Measurements from ENCODE around the gene MED27. TPM values are rescaled to one million over a fixed set of nuclear protein-coding genes. Genes with fewer than 3 reads are reported as not detected.

The MED27 gene
- total and polyA plus RNA-seq, 2 of the 8 experiments (the other 6 are each of a cell fraction or from before 2014, with no cell fraction given) = 29.9 to 56.5 TPM

GRCh38 chr9:132082188-132082587, 2.5 kb upstream of the MED27 start:
- Histone ChIP-seq H3K9me3 (ENCODE audit: insufficient read depth in 2 of 2, low read depth in 1 of 2, low read length in 1 of 2) (no peaks in the 10 kb centered on the region), H3K23me2 (ENCODE audit: low read depth, low read length) (peaks cover 6% of the 10 kb centered on the region; the same call in 1 of the 2 replicates), H2BK20ac (ENCODE audit: low read length) (no peak overlapping the region), H2BK120ac (replicated peaks; ENCODE audit: low read depth, low read length) (no peak overlapping the region), H3K23ac (ENCODE audit: insufficient read length) (no peak overlapping the region), H2BK15ac (ENCODE audit: low read length) (no peak overlapping the region), H3K4me1 (replicated peaks in 1 of 4; ENCODE audit: control insufficient read depth in 3 of 4, insufficient read depth in 4 of 4, low read length in 3 of 4) (peaks cover 0 to 3% (median 0%) of the 10 kb centered on the region in 4 experiments; a peak in 2 of 7 replicates), H3K79me1 (ENCODE audit: low read depth, low read length) (peaks cover 5% of the 10 kb centered on the region), H3K18ac (ENCODE audit: extremely low read depth, low read length) (no peak overlapping the region), H2BK12ac (ENCODE audit: low read depth, low read length) (no peak overlapping the region), H3K79me2 (ENCODE audit: control insufficient read depth in 1 of 2, insufficient read depth in 2 of 2, low read length in 2 of 2) (peaks cover 3 to 18% of the 10 kb centered on the region in 2 experiments; a peak in 3 of 4 replicates), H3K4me3 (ENCODE audit: extremely low read depth in 1 of 4, insufficient read depth in 2 of 4, low read depth in 3 of 4, low read length in 4 of 4) (no peak overlapping the region), H4K8ac (ENCODE audit: extremely low read depth, insufficient read depth, low read length) (no peak overlapping the region), H3K27me3 (replicated peaks in 1 of 4; ENCODE audit: control insufficient read depth in 3 of 4, extremely low read depth in 1 of 4, insufficient read depth in 3 of 4, low read length in 3 of 4) (0 out of 7 replicates have a peak, but pooled peaks cover 0 to 2% (median 0%) of the 10 kb centered on the region in 4 experiments), H3K27ac (ENCODE audit: low read depth, low read length) (no peak overlapping the region), H2AFZ (ENCODE audit: low read length) (no peak overlapping the region), H4K91ac (replicated peaks; ENCODE audit: insufficient read length, low read length) (no peak overlapping the region), H2AK5ac (ENCODE audit: low read depth, low read length) (no peak overlapping the region), H3K4ac (replicated peaks; ENCODE audit: insufficient read length, low read depth, low read length) (no peak overlapping the region), H4K5ac (ENCODE audit: insufficient read length, low read depth, low read length) (no peak overlapping the region), H3K9ac (replicated peaks in 1 of 4; ENCODE audit: extremely low read depth in 1 of 4, low read depth in 3 of 4, low read length in 3 of 4) (no peak overlapping the region), H3K36me3 (ENCODE audit: control insufficient read depth in 2 of 4, insufficient read depth in 4 of 4, low read length in 3 of 4) (peaks cover 0 to 1% (median 0%) of the 10 kb centered on the region in 4 experiments; a peak in 2 of 8 replicates), H3K14ac (ENCODE audit: insufficient read length) (no peak overlapping the region), H4K20me1 (replicated peaks in 1 of 2; ENCODE audit: control insufficient read depth in 1 of 2, insufficient read depth in 2 of 2, low read length in 2 of 2) (peaks cover 3 to 4% of the 10 kb centered on the region in 2 experiments), H2BK5ac (ENCODE audit: low read depth, low read length) (no peak overlapping the region), H3K56ac (replicated peaks; ENCODE audit: insufficient read length, low read depth, low read length) (no peak overlapping the region), H3K4me2 (ENCODE audit: insufficient read depth in 1 of 2, low read depth in 2 of 2, low read length in 2 of 2) (no peak overlapping the region)
- FAIRE-seq (no peak), DNase-seq (ENCODE audit: low read depth in 1 of 2, low spot score in 2 of 2) (no peak)
- 79% methylated on average over 5 of the region's 5 CpGs; no CpG with 5 or more reads in 1 of the 2 experiments for WGBS, 2 experiments (ENCODE audit: extremely low coverage in 1 of 2, insufficient coverage in 1 of 2, insufficient read length in 1 of 2, insufficient replicate concordance in 2 of 2, low coverage in 1 of 2, low lambda C conversion rate in 2 of 2, missing lambda C conversion rate in 1 of 2)
- TF ChIP-seq CHD2 (IDR thresholded peaks at IDR 0.05; ENCODE audit: low read length) (peak; percentile 49; the same call in 1 of the 2 replicates), POU5F1 (IDR thresholded peaks at IDR 0.05; ENCODE audit: low read depth, low read length) (no peak), SIRT6 (IDR thresholded peaks at IDR 0.05; ENCODE audit: low read length) (no peak), E2F6 (IDR thresholded peaks at IDR 0.05) (no peak)
- ChIA-PET CTCF (ENCODE audit: partially characterized antibody) (interaction anchor here (1.6 kb wide), 1 partner anchor 17 kb away, joined by 3 read pairs; no protein-coding TSS in a partner anchor), POLR2A (ENCODE audit: partially characterized antibody) (no interaction called here)
